HFF-Myc (cell line): ENCODE measurements around the gene SPCS1.

Source experiments
- DNase-seq: peaks from one replicate; pipeline ENCODE4 v3.0.0-alpha.2; 2011; ENCODE audit warnings: low read depth; ENCODE audit errors: extremely low read depth
- H3K4me3 ChIP-seq: replicated peaks from 2 replicates; pipeline ENCODE4 v1.5.1; 2011; ENCODE audit warnings: low read depth, mild to moderate bottlenecking, control low read depth, low read length
- TF ChIP-seq, protein P1 (sequence below): IDR thresholded peaks from 2 replicates; pipeline ENCODE4 v1.5.1; 2012; ENCODE audit warnings: mild to moderate bottlenecking, low read depth, low read length, control low read depth; ENCODE audit errors: missing control alignments

SPCS1 gene

DNA sequence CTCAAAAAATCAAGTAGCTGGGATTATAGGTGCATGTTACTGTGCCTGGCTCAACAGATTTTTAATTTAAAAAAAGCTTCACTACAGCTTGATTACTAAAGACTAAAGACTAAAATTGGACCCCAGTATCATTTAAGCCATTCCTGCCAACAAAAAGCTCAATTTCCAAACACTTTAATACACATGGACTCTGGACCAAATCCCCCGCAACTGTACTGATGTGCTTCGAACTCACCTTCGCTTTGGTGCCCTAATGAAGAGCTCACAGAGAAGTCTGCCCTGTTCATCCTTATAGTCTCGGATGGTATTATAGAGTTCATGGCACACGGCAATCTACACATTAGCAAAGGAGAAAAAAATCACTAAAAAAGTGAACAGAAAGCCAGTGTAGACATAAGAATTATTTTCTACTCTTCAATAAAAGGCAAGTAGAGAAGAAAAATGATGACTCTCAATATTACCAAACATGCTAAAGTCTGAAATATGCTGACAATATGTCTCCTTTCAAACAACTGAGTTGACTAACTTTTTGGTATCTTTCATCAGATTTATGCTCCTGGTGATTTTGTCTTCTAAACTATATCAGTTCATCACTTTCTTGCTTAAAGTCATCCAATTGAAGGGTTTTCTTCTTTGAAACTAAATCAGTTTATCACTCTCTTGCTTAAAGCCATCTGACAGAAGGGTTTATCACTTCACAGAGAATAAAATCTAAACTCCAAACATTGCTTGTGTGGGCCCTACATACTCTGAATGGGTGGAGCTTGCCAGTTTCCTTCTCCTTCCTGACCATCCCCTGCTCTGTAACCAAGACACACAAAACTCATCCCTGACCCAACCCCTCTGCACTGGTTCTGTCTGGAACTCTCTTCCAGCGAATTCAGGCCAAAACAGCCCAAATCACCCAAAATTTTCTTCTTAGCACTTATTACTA lies 27.4 kb upstream of the SPCS1 start:
- no peak for DNase-seq
- H3K4me3 ChIP-seq: no peak overlapping the region
- TF ChIP-seq, protein P1, sequence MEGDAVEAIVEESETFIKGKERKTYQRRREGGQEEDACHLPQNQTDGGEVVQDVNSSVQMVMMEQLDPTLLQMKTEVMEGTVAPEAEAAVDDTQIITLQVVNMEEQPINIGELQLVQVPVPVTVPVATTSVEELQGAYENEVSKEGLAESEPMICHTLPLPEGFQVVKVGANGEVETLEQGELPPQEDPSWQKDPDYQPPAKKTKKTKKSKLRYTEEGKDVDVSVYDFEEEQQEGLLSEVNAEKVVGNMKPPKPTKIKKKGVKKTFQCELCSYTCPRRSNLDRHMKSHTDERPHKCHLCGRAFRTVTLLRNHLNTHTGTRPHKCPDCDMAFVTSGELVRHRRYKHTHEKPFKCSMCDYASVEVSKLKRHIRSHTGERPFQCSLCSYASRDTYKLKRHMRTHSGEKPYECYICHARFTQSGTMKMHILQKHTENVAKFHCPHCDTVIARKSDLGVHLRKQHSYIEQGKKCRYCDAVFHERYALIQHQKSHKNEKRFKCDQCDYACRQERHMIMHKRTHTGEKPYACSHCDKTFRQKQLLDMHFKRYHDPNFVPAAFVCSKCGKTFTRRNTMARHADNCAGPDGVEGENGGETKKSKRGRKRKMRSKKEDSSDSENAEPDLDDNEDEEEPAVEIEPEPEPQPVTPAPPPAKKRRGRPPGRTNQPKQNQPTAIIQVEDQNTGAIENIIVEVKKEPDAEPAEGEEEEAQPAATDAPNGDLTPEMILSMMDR: no peak

DNA sequence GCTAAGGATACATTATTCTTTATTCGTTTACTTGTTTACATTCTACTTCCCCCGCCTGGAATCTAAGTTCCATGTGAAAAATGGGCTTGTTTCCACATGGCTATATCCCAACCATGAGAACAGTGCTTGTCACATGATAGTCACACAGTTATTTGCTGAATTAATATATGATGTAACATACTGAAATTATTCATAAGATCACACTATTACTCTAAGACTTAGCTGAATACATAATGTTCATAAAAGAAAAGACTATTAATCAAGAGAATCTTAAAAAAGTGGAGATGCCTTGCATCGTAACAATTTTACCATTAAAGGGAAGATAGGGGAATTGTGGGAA lies 26.7 kb upstream of the SPCS1 start:
- H3K4me3 ChIP-seq: no peak overlapping the region
- TF ChIP-seq, protein P1: no peak
- no peak for DNase-seq

DNA sequence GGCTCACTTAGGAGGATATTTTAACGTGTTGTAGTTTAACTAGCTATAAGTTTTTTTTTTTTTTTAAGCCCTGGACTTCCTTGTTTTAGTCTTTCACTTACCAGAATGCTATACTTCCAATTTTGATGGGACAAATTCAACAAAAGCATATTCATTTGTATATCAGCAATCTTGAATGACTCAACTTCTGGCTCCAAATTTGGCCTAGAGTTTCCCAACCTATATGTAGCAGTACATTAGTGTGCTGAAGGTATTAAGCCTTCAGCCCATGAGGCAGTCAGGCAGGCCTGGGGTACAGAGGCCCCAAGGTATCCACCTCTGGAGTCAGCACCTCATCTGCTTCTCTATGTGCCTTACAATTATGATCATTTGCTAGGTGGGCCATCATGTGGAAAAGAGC lies 26.1 kb upstream of the SPCS1 start:
- no peak for DNase-seq
- TF ChIP-seq, protein P1: no peak
- H3K4me3 ChIP-seq: no peak overlapping the region

DNA sequence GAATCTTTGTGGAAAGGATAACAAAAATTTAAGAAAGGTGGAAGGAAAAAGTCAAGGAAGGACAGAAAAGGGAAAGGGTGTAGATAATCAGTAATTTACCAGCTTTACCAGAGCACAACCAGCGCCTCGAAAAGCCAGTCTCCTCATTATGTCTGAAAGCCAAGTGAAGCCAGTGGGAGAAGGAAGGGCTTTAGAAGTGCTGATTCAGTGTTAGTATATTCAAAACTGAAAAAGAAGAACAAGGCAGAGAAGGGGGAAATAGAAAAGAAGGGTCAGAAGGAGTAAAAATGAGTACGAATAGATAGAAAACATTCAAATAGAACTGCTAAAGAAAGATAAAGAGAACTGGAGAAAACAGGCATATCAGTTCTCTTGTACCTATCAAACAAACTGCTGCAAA lies 24.3 kb upstream of the SPCS1 start:
- H3K4me3 ChIP-seq: no peak overlapping the region
- no peak for DNase-seq
- TF ChIP-seq, protein P1: no peak

DNA sequence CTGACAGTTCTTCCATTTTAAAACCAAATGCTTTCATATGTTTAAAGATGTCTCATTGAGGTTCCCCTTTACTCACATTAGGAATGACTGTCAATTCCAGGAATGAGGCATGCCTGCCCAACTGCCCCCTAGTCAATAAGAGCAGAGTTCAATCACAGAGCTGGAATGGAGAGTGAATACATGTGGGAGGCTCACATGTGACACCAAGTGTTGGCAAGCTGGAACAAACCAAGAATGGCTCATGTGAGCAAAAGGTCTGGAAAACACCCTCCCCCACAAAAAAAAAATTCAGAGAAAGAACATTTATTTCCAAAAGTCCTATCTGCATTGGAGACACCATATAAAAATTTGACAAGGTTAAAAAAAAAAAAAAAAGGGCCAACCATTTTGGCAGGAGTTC lies 23.9 kb upstream of the SPCS1 start:
- H3K4me3 ChIP-seq: no peak overlapping the region
- TF ChIP-seq, protein P1: peak; percentile 15
- peak; percentile 48 for DNase-seq

DNA sequence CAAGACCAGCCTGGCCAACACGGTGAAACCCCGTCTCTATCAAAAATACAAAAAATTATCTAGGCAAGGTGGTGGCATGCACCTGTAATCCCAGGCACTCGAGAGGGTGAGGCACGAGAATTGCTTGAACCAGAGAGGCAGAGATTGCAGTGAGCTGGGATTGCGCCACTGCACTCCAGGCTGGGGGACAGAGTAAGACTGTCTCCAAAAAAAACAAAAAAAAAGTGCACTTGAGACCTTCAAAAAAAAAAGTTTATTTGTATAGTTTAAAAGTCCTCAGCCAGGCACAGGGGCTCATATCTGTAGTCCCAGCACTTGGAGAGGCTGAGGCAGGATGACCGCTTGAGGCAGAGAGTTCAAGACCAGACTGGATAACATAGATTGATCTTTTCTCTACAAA lies 22.3 kb upstream of the SPCS1 start:
- no peak for DNase-seq
- TF ChIP-seq, protein P1: no peak

More for the DNA sequence above, 22.3 kb upstream of the SPCS1 start:
- no peak overlapping the region for H3K4me3 ChIP-seq
